HepG2 (cell line): ENCODE measurements around the gene KIF19. TPM values are rescaled to one million over a fixed set of nuclear protein-coding genes. Genes with fewer than 3 reads are reported as not detected.

Experiments used
- BORCS8-MEF2B ChIP-seq: sonication (generic); formaldehyde crosslinking; IDR thresholded peaks from 2 replicates; pipeline ENCODE4 v1.8.0; 2022; ENCODE audit warnings: mild to moderate bottlenecking, missing genetic modification reagents
- CAMTA2 ChIP-seq: sonication (generic); formaldehyde crosslinking; IDR thresholded peaks from 2 replicates; pipeline ENCODE4 v1.4.0; 2020; ENCODE audit warnings: mild to moderate bottlenecking, missing genetic modification reagents, borderline replicate concordance
- EZH2 ChIP-seq: conservative IDR thresholded peaks from 2 replicates; pipeline ENCODE4 v1.6.1; 2012; ENCODE audit warnings: mild to moderate bottlenecking, low read depth, low read length, moderate library complexity
- KLF13 ChIP-seq: sonication (generic); formaldehyde crosslinking; IDR thresholded peaks from 2 replicates; pipeline ENCODE4 v1.4.0; 2020; ENCODE audit warnings: mild to moderate bottlenecking, missing genetic modification reagents
- KLF9 ChIP-seq: IDR thresholded peaks from 2 replicates; pipeline ENCODE4 v1.6.1; 2016; ENCODE audit warnings: low read depth
- MED1 ChIP-seq: sonication (generic); formaldehyde crosslinking; IDR thresholded peaks from 2 replicates; pipeline ENCODE4 v1.4.0; 2020; ENCODE audit warnings: missing genetic modification reagents
- NBN ChIP-seq: fragments of 450-650 bp; conservative IDR thresholded peaks from 2 replicates; pipeline ENCODE4 v1.6.1; 2017
- NCOA2 ChIP-seq: sonication (generic); formaldehyde crosslinking; IDR thresholded peaks from 2 replicates; pipeline ENCODE4 v1.8.0; 2022; ENCODE audit warnings: inconsistent platforms
- PRMT3 ChIP-seq: sonication (generic); formaldehyde crosslinking; IDR thresholded peaks from 2 replicates; pipeline ENCODE4 v1.8.1; 2022; ENCODE audit warnings: low read depth, mild to moderate bottlenecking, moderate library complexity, missing genetic modification reagents, borderline replicate concordance
- RARG ChIP-seq: sonication (generic); formaldehyde crosslinking; IDR thresholded peaks from 2 replicates; pipeline ENCODE4 v1.4.0; 2020; ENCODE audit warnings: low read depth, mild to moderate bottlenecking, missing genetic modification reagents
- SIN3A ChIP-seq: IDR thresholded peaks from 2 replicates; pipeline ENCODE4 v1.6.1; 2011; ENCODE audit warnings: low read depth, mild to moderate bottlenecking, control low read depth, low read length, borderline replicate concordance
- TOPORS ChIP-seq: sonication (generic); formaldehyde crosslinking; IDR thresholded peaks from 2 replicates; pipeline ENCODE4 v1.8.0; 2023; ENCODE audit warnings: mild to moderate bottlenecking, missing genetic modification reagents
- TSC22D2 ChIP-seq: sonication (generic); formaldehyde crosslinking; IDR thresholded peaks from 2 replicates; pipeline ENCODE4 v1.5.1; 2020; ENCODE audit warnings: missing genetic modification reagents, mild to moderate bottlenecking, borderline replicate concordance
- ZBTB38 ChIP-seq: sonication (generic); formaldehyde crosslinking; IDR thresholded peaks from 2 replicates; pipeline ENCODE4 v1.5.1; 2020; ENCODE audit warnings: mild to moderate bottlenecking, missing genetic modification reagents
- ZFYVE20 ChIP-seq: sonication (generic); formaldehyde crosslinking; IDR thresholded peaks from 2 replicates; pipeline ENCODE4 v1.8.0; 2023; ENCODE audit warnings: low read depth, mild to moderate bottlenecking, moderate library complexity, missing genetic modification reagents, borderline replicate concordance
- ZNF136 ChIP-seq: sonication (generic); formaldehyde crosslinking; IDR thresholded peaks from 2 replicates; pipeline ENCODE4 v1.8.1; 2022; ENCODE audit warnings: low read depth, mild to moderate bottlenecking, moderate library complexity, missing genetic modification reagents
- ZNF607 ChIP-seq: sonication (generic); formaldehyde crosslinking; IDR thresholded peaks from 2 replicates; pipeline ENCODE4 v1.5.1; 2020; ENCODE audit warnings: missing genetic modification reagents, mild to moderate bottlenecking, borderline replicate concordance
- ZSCAN12 ChIP-seq: sonication (generic); formaldehyde crosslinking; IDR thresholded peaks from 2 replicates; pipeline ENCODE4 v1.9.0; 2021; ENCODE audit warnings: mild to moderate bottlenecking, missing genetic modification reagents
- ZSCAN29 ChIP-seq: sonication (generic); formaldehyde crosslinking; conservative IDR thresholded peaks from 2 replicates; pipeline ENCODE4 v1.4.0; 2020; ENCODE audit warnings: mild to moderate bottlenecking, missing genetic modification reagents
- polyA plus RNA-seq, 8 experiments: library from polyadenylated mRNA; depleted of rRNA in 3 of 8; stranded (reverse) in 7 of 8; unstranded in 1 of 8; fragments of >200 nt; fragmentation: Illumina TruSeq in 4 of 8; extraction: Trizol in 4 of 8; gene quantifications; 2 replicates each; pipeline versions ENCODE4 v1.2.1 to v1.2.3, GENCODE V29; 2011 to 2016; ENCODE audit warnings: low read depth in 4 of 8, missing spikeins in 1 of 8, mixed read lengths in 1 of 8; ENCODE audit not compliant: insufficient read depth in 1 of 8
- total RNA-seq, 5 experiments: library from RNA; depleted of rRNA; stranded (reverse); fragments of >200 nt; fragmentation: Illumina TruSeq; extraction: Trizol; gene quantifications; 2 replicates each; pipeline ENCODE4 v1.2.3, GENCODE V29; 2016; ENCODE audit warnings: low read depth in 1 of 5
- TF ChIP-seq, protein P1 (sequence below): sonication (generic); formaldehyde crosslinking; IDR thresholded peaks from 2 replicates; pipeline ENCODE4 v1.5.1; 2020; ENCODE audit warnings: missing genetic modification reagents, mild to moderate bottlenecking, borderline replicate concordance
- TF ChIP-seq, protein P2 (sequence below): sonication (generic); formaldehyde crosslinking; IDR thresholded peaks from 2 replicates; pipeline ENCODE4 v1.9.0; 2021; ENCODE audit warnings: missing genetic modification reagents, borderline replicate concordance
- TF ChIP-seq, protein P3 (sequence below): sonication (generic); formaldehyde crosslinking; IDR thresholded peaks from 2 replicates; pipeline ENCODE4 v1.4.0; 2020; ENCODE audit warnings: missing genetic modification reagents
- TF ChIP-seq, protein P4 (sequence below): sonication (generic); formaldehyde crosslinking; IDR thresholded peaks from 2 replicates; pipeline ENCODE4 v1.4.0; 2020; ENCODE audit warnings: missing genetic modification reagents

The KIF19 gene
- total and polyA plus RNA-seq, 2 of the 13 experiments (the other 11 are each of a cell fraction or from before 2014, with no cell fraction given), result not detected

DNA sequence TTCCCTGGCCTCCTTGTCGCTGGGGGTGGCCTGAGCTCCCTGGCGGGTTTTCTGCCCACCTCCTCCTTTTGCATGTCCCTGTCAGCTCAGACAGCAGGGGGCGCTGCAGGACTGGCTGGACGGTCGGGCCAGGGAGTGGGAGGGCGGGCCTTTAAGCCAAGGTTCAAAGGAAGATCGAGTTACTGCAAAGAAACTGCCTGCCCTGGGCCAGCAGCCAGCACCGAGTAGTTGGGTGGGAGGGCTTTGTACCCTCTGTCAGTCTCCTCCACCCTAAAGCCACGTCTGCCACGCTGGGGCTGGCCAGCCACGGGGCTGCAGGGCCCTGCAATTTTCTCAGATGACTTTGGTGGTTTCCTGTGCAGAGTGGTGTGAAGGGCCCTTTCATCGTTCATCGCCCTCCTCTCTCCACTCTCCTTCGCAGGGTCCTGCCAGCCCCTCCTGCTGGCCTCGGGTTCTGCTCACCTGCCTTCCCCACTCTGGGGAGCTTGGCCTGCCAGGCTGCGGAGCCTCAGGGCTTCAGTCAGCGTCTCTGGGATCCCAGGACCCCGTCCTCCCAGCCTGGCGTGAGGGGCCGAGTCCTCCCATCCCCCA lies 53.6 kb downstream of the KIF19 start (continued):
- TF ChIP-seq, protein P1, sequence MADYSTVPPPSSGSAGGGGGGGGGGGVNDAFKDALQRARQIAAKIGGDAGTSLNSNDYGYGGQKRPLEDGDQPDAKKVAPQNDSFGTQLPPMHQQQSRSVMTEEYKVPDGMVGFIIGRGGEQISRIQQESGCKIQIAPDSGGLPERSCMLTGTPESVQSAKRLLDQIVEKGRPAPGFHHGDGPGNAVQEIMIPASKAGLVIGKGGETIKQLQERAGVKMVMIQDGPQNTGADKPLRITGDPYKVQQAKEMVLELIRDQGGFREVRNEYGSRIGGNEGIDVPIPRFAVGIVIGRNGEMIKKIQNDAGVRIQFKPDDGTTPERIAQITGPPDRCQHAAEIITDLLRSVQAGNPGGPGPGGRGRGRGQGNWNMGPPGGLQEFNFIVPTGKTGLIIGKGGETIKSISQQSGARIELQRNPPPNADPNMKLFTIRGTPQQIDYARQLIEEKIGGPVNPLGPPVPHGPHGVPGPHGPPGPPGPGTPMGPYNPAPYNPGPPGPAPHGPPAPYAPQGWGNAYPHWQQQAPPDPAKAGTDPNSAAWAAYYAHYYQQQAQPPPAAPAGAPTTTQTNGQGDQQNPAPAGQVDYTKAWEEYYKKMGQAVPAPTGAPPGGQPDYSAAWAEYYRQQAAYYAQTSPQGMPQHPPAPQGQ (CRISPR knock-in tag), result no peak
- TF ChIP-seq ZSCAN12 (CRISPR knock-in tag), result 0 out of 2 replicates have a peak, but pooled peaks have one; percentile 16
- TF ChIP-seq RARG, result no peak
- no peak for TF ChIP-seq ZBTB38
- no peak for TF ChIP-seq TOPORS (CRISPR knock-in tag)
- TF ChIP-seq EZH2, result 0 out of 2 replicates have a peak, but pooled peaks have one; percentile 30
- TF ChIP-seq ZNF136, result no peak
- TF ChIP-seq ZSCAN29 (CRISPR knock-in tag), result no peak
- TF ChIP-seq, protein P2, sequence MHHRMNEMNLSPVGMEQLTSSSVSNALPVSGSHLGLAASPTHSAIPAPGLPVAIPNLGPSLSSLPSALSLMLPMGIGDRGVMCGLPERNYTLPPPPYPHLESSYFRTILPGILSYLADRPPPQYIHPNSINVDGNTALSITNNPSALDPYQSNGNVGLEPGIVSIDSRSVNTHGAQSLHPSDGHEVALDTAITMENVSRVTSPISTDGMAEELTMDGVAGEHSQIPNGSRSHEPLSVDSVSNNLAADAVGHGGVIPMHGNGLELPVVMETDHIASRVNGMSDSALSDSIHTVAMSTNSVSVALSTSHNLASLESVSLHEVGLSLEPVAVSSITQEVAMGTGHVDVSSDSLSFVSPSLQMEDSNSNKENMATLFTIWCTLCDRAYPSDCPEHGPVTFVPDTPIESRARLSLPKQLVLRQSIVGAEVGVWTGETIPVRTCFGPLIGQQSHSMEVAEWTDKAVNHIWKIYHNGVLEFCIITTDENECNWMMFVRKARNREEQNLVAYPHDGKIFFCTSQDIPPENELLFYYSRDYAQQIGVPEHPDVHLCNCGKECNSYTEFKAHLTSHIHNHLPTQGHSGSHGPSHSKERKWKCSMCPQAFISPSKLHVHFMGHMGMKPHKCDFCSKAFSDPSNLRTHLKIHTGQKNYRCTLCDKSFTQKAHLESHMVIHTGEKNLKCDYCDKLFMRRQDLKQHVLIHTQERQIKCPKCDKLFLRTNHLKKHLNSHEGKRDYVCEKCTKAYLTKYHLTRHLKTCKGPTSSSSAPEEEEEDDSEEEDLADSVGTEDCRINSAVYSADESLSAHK (CRISPR knock-in tag), result no peak
- no peak for TF ChIP-seq CAMTA2 (CRISPR knock-in tag)
- peak; percentile 68; the same call in 1 of the 2 replicates for TF ChIP-seq BORCS8-MEF2B
- TF ChIP-seq MED1 (CRISPR knock-in tag), result peak; percentile 63
- no peak for TF ChIP-seq SIN3A
- no peak for TF ChIP-seq NBN
- TF ChIP-seq TSC22D2 (CRISPR knock-in tag), result peak; percentile 65; the same call in 1 of the 2 replicates
- TF ChIP-seq KLF9 (CRISPR knock-in tag), result no peak
- TF ChIP-seq ZFYVE20 (CRISPR knock-in tag), result no peak
- no peak for TF ChIP-seq KLF13
- TF ChIP-seq, protein P3, sequence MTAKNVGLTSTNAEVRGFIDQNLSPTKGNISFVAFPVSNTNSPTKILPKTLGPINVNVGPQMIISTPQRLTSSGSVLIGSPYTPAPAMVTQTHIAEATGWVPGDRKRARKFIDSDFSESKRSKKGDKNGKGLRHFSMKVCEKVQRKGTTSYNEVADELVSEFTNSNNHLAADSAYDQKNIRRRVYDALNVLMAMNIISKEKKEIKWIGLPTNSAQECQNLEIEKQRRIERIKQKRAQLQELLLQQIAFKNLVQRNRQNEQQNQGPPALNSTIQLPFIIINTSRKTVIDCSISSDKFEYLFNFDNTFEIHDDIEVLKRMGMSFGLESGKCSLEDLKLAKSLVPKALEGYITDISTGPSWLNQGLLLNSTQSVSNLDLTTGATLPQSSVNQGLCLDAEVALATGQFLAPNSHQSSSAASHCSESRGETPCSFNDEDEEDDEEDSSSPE (CRISPR knock-in tag), result peak; percentile 66
- TF ChIP-seq, protein P4, sequence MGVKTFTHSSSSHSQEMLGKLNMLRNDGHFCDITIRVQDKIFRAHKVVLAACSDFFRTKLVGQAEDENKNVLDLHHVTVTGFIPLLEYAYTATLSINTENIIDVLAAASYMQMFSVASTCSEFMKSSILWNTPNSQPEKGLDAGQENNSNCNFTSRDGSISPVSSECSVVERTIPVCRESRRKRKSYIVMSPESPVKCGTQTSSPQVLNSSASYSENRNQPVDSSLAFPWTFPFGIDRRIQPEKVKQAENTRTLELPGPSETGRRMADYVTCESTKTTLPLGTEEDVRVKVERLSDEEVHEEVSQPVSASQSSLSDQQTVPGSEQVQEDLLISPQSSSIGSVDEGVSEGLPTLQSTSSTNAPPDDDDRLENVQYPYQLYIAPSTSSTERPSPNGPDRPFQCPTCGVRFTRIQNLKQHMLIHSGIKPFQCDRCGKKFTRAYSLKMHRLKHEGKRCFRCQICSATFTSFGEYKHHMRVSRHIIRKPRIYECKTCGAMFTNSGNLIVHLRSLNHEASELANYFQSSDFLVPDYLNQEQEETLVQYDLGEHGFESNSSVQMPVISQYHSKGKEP (CRISPR knock-in tag), result no peak
- 0 out of 2 replicates have a peak, but pooled peaks have one; percentile 62 for TF ChIP-seq ZNF607
- no peak for TF ChIP-seq PRMT3 (CRISPR knock-in tag)
- TF ChIP-seq NCOA2 (CRISPR knock-in tag), result no peak
